NCI-H187 treated with DMSO at 0.1 percent for 48 hours (cell line): ENCODE data around the gene OPA3.
"Not testable (repeated sequence)": the region's sequence is repeated elsewhere in the genome, so short reads cannot be mapped to it uniquely, and the experiment has no call there.

ENCODE experiments used
- DNase-seq: peaks from one replicate; lab custom pipeline; 2025; lab: John Stamatoyannopoulos, UW

The OPA3 gene

DNA sequence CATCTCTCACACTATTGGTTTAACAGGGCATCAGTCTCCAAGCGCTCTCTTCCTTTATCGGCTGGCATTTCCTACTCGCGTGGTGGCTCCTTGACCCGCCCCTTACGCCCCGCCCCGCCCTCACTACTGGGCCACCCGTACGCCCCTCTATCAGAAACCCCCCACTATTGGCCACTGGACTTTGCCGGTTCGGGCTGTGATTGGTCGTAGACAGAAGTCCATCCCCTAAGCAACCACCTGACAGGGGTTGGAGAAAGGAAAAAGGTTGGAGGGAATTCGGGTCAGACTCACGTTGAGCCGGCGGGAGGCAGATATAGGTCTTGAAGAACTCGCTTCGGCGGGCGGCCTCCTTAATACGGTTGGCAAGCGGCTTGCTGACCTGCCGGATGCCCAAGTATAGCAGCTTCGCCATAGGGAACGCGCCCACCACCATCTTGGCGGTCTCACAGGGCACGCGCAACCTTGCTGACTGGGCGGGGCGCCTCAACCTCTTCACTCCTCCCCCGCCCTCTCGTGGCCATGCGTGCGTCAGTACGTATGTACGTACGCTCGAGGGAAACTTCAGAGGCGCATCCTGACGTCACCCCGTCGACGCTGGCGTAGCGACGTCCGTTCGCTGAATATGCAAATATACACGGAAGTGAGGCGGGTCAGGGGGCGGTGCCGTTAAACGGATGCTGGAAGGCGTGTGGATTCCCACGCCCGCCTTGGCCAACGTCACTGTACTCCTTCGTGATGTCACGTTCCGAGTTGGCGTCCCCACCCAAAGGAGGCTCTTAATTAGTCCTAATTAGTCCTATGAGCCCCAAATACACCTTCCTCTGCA is at the start of gene OPA3:
Gene OPA3 (minus strand): TSS at position 471 of the 826 bp plus-strand sequence. CDS start 38 bp downstream, at position 433.
- peak; percentile 99 for DNase-seq

DNA sequence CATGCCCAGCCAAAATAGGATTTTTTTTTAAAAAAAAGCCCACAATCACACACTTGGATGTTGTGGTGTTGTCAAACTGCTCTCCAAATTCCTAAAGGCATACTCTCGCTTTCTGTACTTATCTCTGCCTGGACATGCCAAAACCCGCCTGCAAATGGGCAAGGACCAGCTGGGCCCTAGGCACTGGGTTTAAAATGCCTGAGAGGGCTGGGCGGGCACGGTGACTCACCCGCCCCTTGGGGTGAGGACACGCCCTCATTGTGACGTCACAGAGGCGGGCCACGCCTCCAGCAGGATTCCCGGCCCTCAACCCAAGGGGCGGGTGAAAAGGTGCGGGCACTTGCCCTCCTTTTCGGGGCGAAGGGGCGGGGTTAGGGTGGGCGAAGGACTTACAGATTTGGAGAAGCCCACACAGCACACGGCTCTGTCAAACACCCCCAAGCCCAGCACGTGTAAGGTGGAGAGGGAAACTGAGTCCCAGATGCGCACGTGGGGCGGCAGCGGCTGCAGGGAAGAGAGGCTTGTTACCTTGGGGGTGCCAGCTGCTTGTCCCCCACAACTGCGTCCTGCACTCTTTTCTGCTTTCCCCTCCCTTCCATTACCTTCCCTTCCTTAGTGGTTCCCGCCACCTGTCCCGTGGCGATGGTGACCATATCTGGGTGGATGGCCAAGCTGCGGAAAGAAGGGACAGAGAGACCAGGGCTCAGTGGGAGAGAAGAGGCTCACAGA is 48.0 kb upstream of the OPA3 start:
- peak; percentile 17 for DNase-seq

DNA sequence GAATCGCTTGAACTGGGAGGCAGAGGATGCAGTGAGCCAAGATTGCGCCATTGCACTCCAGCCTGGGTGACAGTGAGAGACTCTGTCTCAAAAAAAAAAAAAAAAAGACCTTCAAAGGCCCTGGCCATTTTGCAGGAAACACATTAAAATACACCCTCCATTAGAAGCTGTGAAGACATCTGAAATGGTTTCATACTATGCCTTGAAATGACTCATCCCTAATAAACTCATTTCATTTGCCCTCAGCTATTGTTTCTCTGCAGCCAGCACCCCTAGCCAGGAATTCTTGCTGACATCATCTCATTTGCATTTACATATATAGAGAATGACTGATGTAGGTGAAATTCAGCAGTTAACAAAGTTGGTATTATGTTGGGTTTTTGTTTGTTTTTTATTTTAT is 45.9 kb upstream of the OPA3 start:
- DNase-seq, result no peak

DNA sequence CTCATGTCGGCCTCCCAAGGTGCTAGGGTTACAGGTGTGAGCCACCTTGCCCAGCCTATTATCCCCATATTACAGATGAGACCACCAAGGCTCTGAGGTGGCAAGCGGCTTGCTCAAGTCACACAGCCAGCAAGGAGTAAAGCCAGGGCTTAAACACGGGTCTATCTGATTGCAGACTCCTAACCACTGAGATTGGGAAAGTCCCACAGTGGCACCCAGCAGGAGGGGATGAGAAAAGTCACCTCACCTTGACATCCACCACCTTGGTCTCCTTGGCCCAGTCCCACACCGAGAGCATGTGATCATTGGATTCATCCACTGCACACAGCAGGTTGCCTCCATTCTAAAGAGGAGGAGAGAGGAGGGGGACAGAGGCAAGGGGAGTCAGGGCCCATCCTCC is 45.1 kb upstream of the OPA3 start:
- DNase-seq, result no peak

DNA sequence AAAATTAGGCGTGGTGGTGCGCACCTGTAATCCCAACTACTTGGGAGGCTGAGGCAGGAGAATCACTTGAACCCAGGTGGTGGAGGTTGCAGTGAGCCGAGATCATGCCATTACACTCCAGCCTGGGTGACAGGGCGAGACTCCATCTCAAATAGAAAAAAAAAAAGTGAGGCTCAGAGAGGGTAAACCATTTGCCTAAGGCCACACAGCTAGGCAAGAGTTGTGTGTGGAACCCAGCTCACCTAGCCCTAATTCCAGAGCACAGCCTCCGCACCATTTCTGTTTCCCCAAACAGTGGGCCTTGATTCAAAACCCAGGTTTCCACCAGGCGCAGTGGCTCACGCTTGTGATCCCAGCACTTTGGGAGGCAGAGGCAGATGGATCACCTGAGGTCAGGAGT is 43.6 kb upstream of the OPA3 start:
- not testable (repeated sequence) for DNase-seq

DNA sequence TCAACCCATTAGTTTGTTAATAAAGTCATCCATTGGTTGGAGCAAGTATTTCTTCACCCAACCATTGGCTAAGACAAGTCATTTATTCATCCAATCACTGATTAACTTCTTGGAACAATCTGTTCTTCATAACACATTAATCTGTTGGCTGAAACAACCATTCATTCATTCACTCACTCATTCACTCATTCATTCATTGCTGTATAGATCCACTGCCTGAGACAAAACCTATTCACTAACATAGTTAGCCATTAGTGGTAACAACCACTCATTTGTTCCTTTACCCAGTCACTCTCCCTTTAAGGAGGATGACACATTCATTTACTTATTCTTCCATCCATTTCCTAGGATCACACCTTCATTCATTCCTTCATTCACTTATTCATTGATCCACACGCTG is 39.4 kb upstream of the OPA3 start:
- no peak for DNase-seq

DNA sequence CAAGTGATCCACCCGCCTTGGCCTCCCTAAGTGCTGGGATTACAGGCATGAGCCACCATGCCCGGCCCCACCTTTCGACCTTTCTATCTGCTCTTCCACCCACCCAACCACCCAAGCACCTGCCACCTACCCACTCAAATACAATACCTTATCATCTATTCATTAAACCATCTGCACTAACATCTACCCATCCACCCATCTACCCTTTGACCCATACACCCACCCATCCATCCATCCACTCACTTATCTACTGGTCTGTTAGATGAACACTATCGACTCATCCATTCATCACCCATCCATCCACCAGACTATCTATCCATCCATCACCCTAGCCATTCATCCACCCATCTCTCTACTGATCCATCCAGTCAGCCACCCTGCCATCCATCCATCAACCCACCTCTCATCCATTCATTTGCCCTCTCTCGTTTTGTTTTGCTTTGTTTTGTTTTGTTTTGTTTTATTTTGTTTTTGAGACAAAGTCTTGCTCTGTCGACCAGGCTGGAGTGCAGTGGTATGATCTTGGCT is 37.4 kb upstream of the OPA3 start:
- DNase-seq, result no peak

DNA sequence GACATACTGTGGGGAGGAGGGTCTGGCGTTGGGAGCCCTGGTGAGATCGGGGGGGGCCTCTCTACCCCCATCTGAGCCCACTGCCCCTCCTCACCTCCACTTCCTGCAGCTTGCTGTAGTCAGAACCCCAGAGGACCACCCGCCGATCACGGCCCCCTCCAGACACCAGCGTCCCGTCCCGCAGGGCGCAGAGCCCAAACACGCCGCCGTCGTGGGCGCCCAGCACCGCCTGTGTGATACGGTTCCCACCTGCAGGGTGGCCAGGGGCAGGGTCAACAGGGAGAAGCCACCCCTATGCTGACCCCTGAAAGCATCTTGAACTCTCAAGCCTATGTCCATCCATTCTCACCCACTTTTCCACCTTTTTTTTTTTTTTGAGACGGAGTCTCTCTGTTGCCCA is 36.8 kb upstream of the OPA3 start:
- no peak for DNase-seq

DNA sequence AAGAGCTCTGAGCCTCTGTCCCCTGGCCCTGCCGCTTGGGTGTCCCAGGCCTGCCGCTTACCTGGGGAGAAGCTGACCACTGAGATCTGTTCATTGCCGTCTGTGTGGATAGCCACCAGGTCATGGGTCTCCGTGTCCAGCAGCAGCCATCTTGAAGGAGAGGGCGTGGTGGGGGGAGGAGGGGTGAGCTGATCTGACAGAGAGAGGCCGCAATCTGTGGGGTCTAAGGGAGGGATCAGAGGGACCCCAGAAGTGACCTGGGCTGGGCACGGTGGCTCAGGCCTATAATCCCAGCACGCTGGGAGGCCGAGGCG is 32.1 kb upstream of the OPA3 start:
- no peak for DNase-seq

DNA sequence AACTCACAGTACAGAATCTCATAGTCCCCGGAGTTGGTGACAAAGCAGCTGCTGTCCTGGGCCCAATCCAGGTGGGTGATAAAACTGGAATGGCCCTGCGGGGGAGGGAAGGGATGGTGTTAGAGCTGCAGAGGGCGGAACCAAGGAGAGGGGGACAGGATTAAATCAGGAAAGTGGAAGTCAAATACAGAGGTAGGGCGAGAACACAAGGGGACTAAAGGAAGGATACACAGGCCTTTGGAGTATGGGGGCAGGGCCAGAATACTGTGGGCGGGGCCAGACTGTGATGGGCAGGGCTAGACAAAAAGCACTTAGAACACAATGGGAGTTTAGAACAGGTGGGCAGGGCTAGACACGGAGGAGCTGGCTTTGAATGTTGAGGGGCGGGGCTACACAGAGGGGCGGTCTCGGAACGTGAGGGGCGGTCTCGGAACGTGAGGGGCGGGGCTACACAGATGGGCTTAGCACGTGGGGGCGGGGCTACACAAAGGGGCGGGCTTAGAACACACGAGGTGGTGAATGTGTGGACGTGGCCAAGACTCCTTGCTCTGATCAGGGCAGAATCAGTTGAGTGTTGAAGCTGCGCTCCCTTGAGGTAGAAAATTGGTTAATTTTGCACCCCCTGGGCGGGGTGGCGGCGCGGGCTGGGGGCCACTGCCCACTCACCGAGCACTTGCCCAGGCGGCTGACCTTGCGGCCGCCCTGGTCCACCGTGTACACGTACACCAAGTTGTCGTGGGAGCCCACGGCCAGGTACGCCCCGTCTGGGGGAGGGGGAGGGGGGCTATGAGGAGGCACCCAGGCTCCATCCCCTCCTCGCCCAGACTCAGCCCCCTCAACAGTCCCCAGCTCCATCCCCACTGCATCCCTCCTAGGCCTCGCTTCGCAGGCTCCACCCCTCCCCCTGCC is 31.4 kb upstream of the OPA3 start:
- peak; percentile 95 for DNase-seq

DNA sequence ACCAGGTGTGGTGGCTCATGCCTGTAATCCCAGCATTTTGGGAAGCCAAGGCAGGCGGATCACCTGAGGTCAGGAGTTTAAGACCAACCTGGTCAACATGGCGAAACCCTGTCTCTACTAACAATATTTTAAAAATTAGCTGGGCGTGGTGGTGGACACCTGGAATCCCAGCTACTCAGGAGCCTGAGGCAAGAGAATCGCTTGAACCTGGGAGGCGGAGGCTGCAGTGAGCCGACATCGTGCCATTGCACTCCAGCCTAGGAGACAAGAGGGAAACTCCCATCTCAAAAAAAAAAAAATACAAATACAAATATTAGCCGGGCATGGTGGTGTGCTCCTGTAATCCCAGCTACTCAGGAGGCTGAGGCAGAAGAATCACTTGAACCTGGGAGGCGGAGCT is 30.5 kb upstream of the OPA3 start:
- not testable (repeated sequence) for DNase-seq

DNA sequence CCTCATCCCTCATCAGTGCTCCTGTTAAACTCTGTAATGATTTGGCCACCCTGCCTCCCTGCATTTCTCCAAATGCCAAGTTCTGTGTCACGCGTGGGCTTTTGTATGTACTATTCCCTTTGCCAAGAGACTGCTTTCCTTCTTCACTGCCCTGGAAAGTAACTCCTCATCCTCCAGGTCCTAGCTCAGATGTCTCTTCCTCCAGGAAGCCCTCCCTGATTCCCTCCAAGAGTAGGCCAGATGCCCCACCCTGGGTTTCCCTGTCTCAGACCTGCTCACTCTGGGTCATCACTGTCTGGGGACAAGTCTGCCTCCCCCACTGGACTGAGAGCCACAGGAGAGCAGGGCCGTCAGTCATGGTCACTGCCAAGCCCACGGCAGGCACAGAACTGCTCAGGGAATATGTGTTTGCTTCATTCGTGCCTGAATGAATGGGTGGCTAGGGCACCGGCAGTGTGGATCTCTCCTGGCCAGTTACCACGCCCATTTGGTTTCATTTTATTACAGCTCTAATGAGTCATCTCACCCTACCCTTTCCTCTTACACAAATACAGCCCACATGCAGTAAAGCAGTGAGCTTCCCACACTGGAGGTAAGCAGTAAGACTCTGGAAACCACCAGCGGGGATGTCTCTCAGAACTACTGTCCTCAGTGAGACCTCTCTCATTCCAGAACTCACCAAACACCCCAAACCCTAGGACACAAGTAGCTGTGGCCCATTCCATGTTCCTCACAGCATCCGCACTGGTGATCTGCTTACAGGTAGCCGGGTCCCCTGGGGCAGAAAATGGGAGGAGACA is 29.5 kb upstream of the OPA3 start:
- DNase-seq, result no peak

DNA sequence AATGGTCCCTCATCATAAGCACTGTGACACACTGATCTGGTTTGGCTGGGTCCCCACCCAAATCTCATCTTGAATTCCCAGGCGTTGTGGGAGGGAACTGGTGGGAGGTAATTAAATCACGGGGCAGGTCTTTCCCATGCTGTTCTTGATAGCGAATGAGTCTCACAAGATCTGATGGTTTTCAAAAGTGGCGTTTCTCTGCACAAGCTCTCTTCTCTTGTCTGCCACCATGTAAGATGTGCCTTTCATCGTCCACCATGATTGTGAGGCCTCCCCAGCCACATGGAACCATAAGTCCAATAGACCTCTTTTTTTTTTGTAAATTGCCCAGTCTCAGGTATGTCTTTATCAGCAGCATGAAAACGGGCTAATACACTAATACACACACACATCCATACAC is 24.3 kb upstream of the OPA3 start:
- no peak for DNase-seq

DNA sequence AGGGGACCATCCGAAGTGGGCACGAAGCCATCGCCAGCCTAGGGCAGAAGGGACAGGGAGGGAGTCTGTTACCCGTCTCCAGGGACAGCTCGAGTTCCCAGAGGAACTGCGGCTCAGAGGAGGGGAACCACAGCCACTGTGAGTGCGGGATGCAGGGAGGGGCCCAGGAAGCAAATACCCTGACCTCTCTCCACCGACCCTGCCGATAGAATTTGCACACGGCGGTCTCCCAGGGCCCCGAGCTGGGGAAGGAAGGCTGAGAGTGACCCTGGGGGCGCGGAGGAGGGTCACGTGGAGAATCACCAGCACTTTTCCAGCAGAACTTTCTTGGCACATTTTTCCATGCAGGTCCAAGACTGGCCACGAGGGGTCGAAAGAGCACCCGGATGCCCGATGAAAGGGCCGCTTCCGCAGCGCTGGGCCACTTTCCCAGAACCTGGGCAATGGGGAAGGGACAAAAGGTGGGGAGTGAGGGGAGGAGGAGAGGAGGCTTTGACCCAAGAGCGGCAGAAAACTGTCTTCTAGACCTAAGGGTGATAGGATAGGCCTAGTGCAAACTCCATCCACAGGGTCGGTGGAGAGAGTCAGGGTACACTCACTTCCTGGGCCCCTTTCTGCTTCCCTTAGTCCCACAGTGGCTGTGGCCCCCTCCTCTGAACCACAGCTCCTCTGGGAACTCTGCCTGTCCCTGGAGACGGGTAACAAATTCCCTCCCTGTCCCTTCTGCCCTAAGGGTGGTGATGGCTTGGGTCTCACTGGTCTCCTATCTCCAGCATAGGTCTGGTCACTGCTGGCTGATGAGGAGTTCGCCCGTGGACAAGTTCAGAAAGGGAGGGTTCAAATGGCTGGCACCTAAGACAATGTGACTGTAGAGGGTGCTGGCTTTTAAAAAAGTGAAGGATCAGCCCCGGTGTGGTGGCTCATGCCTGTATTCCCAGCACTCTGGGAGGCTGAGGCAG is 22.7 kb upstream of the OPA3 start:
- DNase-seq, result no peak

DNA sequence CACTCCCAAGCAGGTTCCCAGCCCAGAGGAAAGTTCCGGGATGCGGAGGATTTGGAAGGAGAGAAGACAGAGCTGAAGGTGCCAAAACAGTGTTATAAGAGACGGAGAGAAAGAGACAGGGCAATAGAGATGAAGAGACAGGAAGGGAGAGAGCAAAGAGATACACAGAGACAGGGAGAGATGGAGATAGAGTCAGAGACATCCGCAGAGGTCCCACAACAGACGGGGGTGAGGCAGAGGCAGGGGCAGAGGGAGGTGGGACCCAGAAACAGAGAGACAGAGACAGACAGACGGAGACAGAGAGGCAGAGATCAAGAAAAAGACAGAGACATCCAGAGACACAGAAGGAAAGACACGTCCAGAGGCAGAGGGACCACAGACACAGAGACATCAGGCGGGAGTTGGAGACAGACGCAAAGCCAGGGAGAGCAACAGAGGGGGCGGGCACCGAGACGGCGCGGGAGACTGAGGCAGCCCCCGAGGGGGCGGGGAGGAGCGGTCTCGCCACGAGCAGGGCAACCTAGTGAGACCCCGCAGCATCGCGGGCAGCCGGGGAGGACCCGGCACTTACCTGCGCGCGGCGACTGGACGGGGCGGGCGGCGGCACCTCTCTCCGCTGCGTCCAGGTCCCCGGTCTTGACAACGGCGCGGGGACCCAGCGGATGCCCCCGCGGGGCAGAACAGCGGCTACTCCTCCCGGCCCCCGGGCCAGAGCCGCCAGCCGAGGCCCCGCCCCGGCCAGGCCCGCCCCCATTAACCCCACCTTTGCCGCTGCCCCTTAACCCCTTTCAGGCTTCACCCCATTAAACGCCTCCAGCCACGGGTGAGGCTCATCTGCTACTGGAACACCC is 17.1 kb upstream of the OPA3 start, which contains the start of gene GPR4:
Gene GPR4 (minus strand): TSS at position 689 of the 851 bp plus-strand sequence. CDS start 10,346 bp downstream, outside the sequence.
- DNase-seq, result no peak

DNA sequence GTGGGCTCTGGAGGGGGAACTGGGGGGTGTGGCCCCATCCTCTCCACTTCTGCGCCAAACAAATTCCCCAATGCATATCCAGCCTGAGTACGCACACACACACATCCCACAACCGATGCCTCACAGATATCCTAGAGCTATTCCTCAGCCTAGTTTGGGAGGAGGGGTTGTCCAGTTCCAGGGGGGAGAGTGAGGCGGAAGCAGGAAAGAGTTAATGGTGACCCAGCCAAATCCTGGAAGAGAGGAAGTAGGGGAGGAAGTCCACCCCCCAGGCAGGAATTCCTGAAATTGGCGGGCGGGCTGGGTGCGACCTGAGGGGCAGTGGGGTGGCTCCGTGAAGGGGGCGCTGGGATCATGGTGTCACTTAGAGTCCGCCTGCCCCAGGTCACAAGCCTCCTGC is 16.5 kb upstream of the OPA3 start:
- DNase-seq, result no peak

DNA sequence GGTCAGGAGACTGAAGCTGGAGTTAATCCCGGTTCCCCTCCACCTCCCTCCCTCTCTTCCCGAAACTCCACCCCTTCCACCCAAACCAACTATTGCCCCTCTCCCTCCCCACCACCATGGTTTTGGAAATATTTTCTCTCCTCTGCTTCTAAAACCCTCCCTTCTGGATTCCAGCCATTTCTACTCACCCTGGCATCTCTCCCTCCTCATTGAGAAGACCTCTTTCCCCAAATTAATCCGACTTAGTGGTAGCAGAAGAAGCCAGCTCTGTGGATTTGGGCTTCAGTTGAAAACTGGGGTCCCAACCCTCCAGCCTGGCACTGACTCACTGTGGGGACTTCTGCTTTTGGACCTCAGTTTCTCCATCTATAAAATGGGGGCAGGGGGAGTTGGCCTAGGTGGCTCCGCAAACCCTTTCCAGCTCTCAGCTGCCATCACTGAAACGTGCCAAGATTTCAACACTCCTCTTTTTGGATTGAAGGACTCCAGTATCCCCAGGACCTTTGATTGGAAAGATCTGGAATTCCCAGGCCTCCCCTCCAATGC is 15.8 kb upstream of the OPA3 start:
- no peak for DNase-seq

DNA sequence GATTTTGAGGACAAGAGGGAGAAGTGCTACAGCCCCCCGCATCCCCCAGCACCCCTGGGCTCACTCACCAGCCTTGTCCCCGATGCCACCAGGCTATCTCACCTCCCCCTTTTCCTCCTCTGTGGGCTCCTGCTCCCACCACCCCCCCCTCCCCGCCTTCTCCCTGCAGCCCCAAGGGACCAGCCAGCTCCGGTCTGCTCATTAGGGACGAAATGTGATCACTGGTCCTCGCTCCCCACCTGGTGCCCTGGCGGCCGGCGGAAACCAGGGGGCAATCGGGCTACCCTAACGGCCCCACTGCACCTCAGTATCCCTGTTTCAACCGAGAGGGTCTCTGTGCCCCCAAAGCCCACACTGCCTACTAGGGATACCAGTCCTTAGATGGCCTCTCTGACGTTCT is 14.7 kb upstream of the OPA3 start:
- no peak for DNase-seq
